NB4 (cell line): ENCODE measurements around the gene NFIB.

Source experiments
- CTCF ChIP-seq: IDR thresholded peaks from one replicate; pipeline ENCODE4 v1.5.1; 2012; ENCODE audit warnings: low read depth, low read length
- POLR2A ChIP-seq: IDR thresholded peaks from 2 replicates; pipeline ENCODE4 v1.6.1; 2011; ENCODE audit warnings: mild to moderate bottlenecking; ENCODE audit not compliant: insufficient read length; ENCODE audit errors: extremely low read depth

DNA sequence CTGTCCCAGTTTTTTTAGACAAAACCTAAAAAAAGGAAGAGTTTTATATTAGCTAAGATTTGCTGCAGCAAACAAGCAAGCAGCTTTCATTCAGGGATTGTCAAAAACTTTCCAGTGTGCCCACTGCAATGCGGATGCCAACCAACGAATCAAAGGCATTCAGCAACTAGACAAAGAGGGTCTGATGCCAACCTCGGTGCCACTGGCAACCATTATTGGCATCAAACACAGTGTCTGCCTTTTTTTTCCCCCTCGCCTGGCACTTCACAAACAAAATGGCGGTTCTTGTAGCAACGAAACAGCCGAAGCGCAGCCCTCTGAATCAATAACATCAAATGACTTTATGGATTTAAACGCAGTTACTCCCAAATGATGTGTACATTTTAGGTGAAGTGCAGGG lies 10.4 kb downstream of the NFIB start:
- TF ChIP-seq POLR2A, result no peak
- no peak for TF ChIP-seq CTCF
